Large intestine (tissue), 3 donors: Measurements from ENCODE around the gene CAMTA1. TPM values are rescaled to one million over a fixed set of nuclear protein-coding genes. Genes with fewer than 3 reads are reported as not detected.
A peak's percentile ranks its signal among the peaks of the same experiment; 100 is the strongest.
"Not testable (repeated sequence)": the region's sequence is repeated elsewhere in the genome, so short reads cannot be mapped to it uniquely, and the experiment has no call there.

Experiments used
- DNase-seq, 2 donors: peaks; one replicate each; pipeline versions ENCODE4 v3.0.0 to v3.0.0-alpha.2; 2013
- H3K27ac ChIP-seq: one replicate; pipeline ENCODE4 v1.5.1; 2013; ENCODE audit warnings: low read length
- H3K27me3 ChIP-seq: 2 replicates; pipeline ENCODE4 v1.6.1; 2013; ENCODE audit warnings: low read length; ENCODE audit not compliant: control insufficient read depth, insufficient read depth
- H3K36me3 ChIP-seq: 2 replicates; pipeline ENCODE4 v1.6.1; 2013; ENCODE audit warnings: low read length; ENCODE audit not compliant: control insufficient read depth, insufficient read depth
- H3K4me1 ChIP-seq: one replicate; pipeline ENCODE4 v1.6.1; 2013; ENCODE audit warnings: low read length; ENCODE audit not compliant: control insufficient read depth, insufficient read depth
- H3K4me3 ChIP-seq: one replicate; pipeline ENCODE4 v1.5.1; 2013; ENCODE audit warnings: low read length
- H3K9me3 ChIP-seq: one replicate; pipeline ENCODE4 v1.6.1; 2013; ENCODE audit warnings: mild to moderate bottlenecking, low read depth, low read length, moderate library complexity; ENCODE audit not compliant: control insufficient read depth
- WGBS: methylation state at CpG from one replicate; pipeline ENCODE4 v1.1.5; 2013; ENCODE audit warnings: low lambda C conversion rate; ENCODE audit not compliant: insufficient coverage; 5-methylcytosine and 5-hydroxymethylcytosine counted together
- polyA plus RNA-seq: library from polyadenylated mRNA; unstranded; fragments of 120-200 nt; gene quantifications from one replicate; pipeline ENCODE4 v1.2.1, GENCODE V29; 2013

The CAMTA1 gene
- polyA plus RNA-seq, 1 donor = 67.9 TPM

- H3K9me3 ChIP-seq = peaks cover 7% of the 10 kb centered on the region
- H3K27ac ChIP-seq = no peak overlapping the region
- no peak for DNase-seq
- peaks cover 8% of the 10 kb centered on the region for H3K4me1 ChIP-seq
- H3K4me3 ChIP-seq = no peak overlapping the region
- WGBS = 96% methylated on average over 3 of the region's 7 CpGs
- H3K27me3 ChIP-seq = peaks cover 5% of the 10 kb centered on the region
- peaks cover 37% of the 10 kb centered on the region for H3K36me3 ChIP-seq
Observed at GRCh38 chr1:7781501-7781900, 996.2 kb downstream of the CAMTA1 start.

GRCh38 chr1:7781923-7782495, 996.8 kb downstream of the CAMTA1 start:
- H3K27me3 ChIP-seq = peaks cover 5% of the 10 kb centered on the region
- DNase-seq = peak; percentile 21 to 71
- peaks cover 7% of the 10 kb centered on the region for H3K9me3 ChIP-seq
- peaks cover 33% of the 10 kb centered on the region for H3K36me3 ChIP-seq
- peaks cover 8% of the 10 kb centered on the region for H3K4me1 ChIP-seq
- no peak overlapping the region for H3K4me3 ChIP-seq
- H3K27ac ChIP-seq = peak overlapping the region; percentile 13
- WGBS = 87% methylated on average over 6 of the region's 16 CpGs

GRCh38 chr1:7783178-7783711, 998.0 kb downstream of the CAMTA1 start:
- Histone ChIP-seq H3K27ac (no peak overlapping the region), H3K4me1 (peaks cover 8% of the 10 kb centered on the region), H3K36me3 (peaks cover 21% of the 10 kb centered on the region), H3K9me3 (peaks cover 7% of the 10 kb centered on the region), H3K4me3 (peak overlapping the region; percentile 55), H3K27me3 (peaks cover 5% of the 10 kb centered on the region)
- peak in 1 of 2 donors; percentile 35 for DNase-seq
- WGBS = no CpG with 5 or more reads among the region's 34 CpGs

- Histone ChIP-seq H3K27ac (no peak within 1 kb of the TSS), H3K27me3 (peaks cover 5% of the 10 kb centered on the region), H3K4me3 (peak within 1 kb of the TSS; percentile 55), H3K9me3 (peaks cover 7% of the 10 kb centered on the region), H3K4me1 (peaks cover 8% of the 10 kb centered on the region), H3K36me3 (peaks cover 16% of the 10 kb centered on the region)
- no CpG with 5 or more reads among the region's 90 CpGs for WGBS
- DNase-seq = peak; percentile 96 to 98
Observed at GRCh38 chr1:7783826-7784491, 998.7 kb downstream of the CAMTA1 start, which contains the start of gene PER3. PER3 (plus strand) TSS chr1:7784291; CDS start chr1:7784878, 587 bp downstream.

GRCh38 chr1:7784492-7785071, 999.3 kb downstream of the CAMTA1 start:
- Histone ChIP-seq H3K9me3 (peaks cover 7% of the 10 kb centered on the region), H3K4me3 (peak overlapping the region; percentile 12), H3K27ac (no peak overlapping the region), H3K27me3 (peaks cover 5% of the 10 kb centered on the region), H3K36me3 (peaks cover 12% of the 10 kb centered on the region), H3K4me1 (peaks cover 8% of the 10 kb centered on the region)
- DNase-seq = no peak
- WGBS = no CpG with 5 or more reads among the region's 52 CpGs

- Histone ChIP-seq H3K9me3 (peaks cover 7% of the 10 kb centered on the region), H3K36me3 (peaks cover 8% of the 10 kb centered on the region), H3K4me3 (no peak overlapping the region), H3K27ac (no peak overlapping the region), H3K4me1 (peaks cover 8% of the 10 kb centered on the region), H3K27me3 (peaks cover 5% of the 10 kb centered on the region)
- WGBS = 96% methylated on average over 3 of the region's 7 CpGs
- no peak for DNase-seq
Observed at GRCh38 chr1:7785108-7785507, 999.9 kb downstream of the CAMTA1 start.

GRCh38 chr1:7786795-7787194, 1001.5 kb downstream of the CAMTA1 start:
- Histone ChIP-seq H3K27ac (no peak overlapping the region), H3K27me3 (peaks cover 5% of the 10 kb centered on the region), H3K9me3 (peaks cover 10% of the 10 kb centered on the region), H3K36me3 (no peaks in the 10 kb centered on the region), H3K4me3 (no peak overlapping the region), H3K4me1 (peaks cover 8% of the 10 kb centered on the region)
- no peak for DNase-seq
- WGBS = no CpG with 5 or more reads among the region's 5 CpGs

- Histone ChIP-seq H3K4me1 (no peaks in the 10 kb centered on the region), H3K27me3 (no peaks in the 10 kb centered on the region), H3K9me3 (peaks cover 4% of the 10 kb centered on the region), H3K27ac (no peak overlapping the region), H3K36me3 (no peaks in the 10 kb centered on the region), H3K4me3 (no peak overlapping the region)
- no peak for DNase-seq
- WGBS = 89% methylated on average over 3 of the region's 5 CpGs
Observed at GRCh38 chr1:7789828-7790227, 1004.6 kb downstream of the CAMTA1 start.

GRCh38 chr1:7791027-7791426, 1005.8 kb downstream of the CAMTA1 start:
- H3K36me3 ChIP-seq, H3K4me3 ChIP-seq: not testable (repeated sequence)

GRCh38 chr1:7795406-7795805, 1010.2 kb downstream of the CAMTA1 start:
- WGBS = 93% methylated on average over 10 of the region's 12 CpGs
- Histone ChIP-seq H3K27me3 (no peaks in the 10 kb centered on the region), H3K4me3 (no peak overlapping the region), H3K4me1 (no peaks in the 10 kb centered on the region), H3K27ac (no peak overlapping the region), H3K36me3 (no peaks in the 10 kb centered on the region), H3K9me3 (peaks cover 3% of the 10 kb centered on the region)
- DNase-seq = no peak

More at GRCh38 chr1:7791027-7791426, 1005.8 kb downstream of the CAMTA1 start:
- DNase-seq, H3K9me3 ChIP-seq, H3K27ac ChIP-seq, H3K27me3 ChIP-seq, H3K4me1 ChIP-seq: not testable (repeated sequence)
- no CpG with 5 or more reads among the region's 3 CpGs for WGBS
